NCI-H2081 (cell line): ENCODE measurements around the gene SPTB.

ENCODE experiments used
- DNase-seq, 2 experiments: peaks; one replicate each; lab custom pipeline; 2025; lab: John Stamatoyannopoulos, UW

SPTB gene

DNA sequence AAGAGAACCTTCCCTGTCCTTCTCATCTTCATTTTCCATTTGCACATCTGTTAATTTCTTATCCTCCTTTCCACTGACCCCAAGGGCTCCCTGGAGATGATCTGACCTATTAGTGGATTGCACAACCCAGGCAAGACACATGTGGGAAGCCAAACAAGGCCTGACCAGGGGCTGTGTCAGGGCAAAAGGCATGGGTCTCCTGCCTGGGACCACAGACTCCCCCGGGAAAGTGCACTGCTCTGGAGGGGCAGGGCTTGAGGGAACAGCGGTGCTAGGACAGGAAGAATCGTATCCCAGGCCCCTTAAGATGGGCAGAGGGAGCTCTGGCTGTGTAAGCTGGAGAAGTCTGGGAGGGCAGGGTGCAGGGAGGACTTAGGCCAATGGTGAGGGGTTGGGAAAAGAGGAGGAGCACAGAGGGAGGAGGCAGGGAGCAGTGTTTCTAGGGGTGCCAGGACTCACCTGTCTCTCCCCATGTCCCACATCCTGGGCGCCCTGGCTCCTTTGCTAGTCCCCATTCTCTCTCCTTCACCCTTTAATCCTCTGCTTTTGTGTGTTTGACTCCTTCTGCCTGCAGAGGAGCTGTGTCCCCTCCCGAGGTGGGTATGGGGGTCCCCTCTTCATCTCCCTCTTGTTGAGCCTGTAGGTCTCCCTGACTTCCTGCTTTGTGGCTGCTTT lies 150.2 kb downstream of the SPTB start:
- no peak for DNase-seq

DNA sequence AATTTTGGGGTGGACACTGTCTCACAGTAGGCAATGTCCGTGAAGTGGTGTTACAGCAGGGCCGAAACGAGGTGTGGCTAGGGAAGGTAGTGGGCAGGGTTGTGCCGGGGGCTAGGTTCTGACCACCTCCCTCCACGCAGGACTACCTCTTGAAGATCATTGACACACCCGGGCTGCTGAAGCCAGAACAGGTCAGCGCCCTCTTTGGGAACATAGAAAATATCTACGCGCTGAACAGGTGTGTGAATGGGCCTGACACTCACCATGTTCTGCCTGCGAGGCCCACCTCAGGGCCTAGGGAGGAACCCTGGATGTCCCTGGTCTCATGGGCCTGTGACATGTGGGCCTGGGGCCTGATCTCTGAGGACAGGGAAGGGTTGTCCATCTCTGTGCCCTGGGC lies 150.9 kb downstream of the SPTB start:
- DNase-seq, result no peak

DNA sequence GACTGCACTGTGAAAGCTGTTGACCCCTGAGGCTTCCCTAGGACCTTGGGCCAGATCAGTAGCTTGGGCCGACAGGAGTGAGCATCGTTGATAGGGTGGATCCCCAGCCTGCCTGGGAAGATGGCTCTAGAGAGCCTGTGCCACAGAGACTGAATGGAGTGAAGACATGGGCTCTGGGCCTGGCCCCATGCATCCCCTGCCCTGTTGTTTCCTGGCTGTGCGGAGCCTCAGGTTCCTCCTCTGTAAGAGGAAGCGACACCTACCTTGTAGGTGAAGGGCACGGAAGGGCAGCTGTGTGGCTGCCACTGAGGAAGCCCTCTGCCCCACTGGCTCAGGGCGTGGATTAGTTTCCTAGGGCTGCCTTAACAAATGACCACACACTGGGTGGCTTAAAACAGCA lies 151.6 kb downstream of the SPTB start:
- no peak for DNase-seq

DNA sequence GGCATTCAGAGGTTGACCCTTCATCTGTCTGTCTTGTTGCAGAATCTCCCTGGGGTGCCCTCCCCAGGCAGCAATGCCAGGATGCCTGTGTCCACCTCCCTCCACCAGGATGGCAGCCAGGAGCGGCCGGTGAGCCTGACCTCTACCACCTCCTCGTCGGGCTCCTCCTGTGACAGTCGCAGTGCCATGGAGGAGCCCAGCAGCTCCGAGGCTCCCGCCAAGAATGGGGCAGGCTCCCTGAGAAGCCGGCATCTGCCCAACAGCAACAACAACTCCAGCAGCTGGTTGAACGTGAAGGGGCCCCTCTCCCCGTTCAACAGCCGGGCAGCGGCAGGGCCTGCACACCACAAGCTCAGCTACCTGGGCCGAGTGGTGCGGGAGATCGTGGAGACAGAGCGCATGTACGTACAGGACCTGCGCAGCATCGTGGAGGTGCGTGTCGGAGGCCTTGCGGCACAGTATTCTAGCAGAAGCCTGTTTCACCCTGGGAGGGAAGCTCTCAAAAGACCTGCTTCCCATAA lies 152.1 kb downstream of the SPTB start:
- no peak for DNase-seq

DNA sequence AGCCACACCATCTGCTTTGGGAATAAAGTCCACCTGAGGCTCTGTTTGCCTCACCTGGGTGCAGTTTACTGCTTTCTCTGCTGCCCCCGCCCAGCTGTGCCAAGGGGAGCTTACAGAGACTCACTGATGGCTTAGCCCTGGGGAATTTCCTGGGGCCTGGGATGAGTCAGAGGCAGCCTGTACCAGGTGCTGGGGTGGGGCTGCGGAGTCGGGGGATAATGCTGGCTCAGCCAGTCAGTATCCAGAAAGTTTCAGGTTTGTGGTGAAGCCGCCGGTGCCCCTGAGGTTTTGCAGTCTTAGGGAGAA lies 153.2 kb downstream of the SPTB start:
- DNase-seq, result peak; percentile 45 to 72

DNA sequence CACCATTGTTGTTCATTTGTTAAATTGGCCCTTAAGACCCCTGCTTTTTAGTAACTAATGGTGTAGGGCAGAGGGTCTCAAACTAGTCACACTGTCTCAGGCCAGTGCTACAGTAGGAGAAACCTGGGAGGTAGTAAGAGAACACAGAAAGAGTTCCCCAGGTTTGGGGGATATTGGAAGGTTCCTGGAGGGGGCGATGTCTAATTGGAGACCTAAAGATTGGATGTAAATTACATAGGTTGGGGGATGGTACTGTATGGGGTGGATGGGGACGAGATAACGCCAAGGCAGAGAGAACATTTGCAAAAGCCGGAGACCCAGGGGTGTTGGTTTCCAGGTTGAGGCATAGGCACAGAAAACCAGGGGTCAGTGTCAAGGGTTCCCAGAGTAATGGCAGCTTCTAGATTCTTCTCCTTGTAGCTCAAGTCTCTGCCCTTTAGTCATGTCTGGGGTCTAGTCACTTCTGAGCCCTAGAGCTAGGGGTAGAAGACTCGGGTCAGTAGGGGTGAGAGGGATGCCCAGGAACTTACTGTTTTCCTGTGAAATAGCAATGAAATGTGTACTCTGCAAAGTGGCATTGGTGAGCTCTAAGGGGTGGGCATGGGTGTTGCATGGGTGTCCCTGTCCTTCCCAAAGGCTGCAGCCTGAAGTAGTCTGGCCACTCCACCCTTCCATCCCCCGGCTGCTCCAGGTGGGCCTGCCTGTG lies 153.7 kb downstream of the SPTB start:
- no peak for DNase-seq

DNA sequence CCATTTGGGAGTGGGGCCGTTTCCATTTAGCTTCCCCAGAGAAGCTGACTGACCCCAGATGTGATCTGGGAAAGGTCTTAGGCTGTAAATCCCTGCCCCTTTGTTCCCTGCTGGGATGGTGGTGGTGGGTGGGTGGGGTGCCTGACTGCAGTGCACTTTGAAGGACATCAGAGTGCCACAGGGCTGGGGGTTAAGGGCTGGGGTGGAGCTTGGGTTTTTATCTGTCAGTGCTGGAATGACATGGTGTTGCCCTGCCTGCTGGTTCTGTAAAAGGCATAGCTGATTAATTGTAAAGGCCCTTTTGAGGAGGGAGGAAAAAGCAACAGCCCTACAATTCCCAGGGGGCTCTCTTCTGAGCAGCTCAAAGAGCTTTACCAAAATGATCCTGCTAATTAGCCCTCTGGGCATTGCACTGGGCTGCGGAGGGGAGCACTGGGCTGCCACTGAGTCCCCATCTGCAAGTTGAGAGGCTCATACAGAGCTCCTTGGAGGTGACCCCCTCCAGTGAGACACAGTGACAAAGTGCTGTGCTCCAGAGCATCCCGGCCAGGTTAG lies 154.4 kb downstream of the SPTB start:
- no peak for DNase-seq

DNA sequence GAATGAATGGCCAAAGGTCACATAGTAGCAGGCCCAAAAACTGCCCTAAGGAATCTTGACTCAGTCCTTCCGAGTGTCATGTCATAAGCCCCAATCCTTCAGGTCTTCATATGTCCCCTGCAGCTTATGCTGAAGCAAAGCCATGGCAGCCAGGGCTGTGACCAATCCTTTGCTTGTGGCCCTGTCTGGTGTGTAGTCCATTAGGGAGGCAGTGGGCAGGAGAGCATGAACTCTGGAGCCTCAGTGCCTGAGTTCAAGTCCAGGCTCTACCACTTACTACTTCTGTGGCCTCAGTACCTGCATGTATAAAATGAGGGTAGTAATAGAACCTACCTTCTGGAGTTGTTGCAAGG lies 155.2 kb downstream of the SPTB start:
- DNase-seq, result no peak

DNA sequence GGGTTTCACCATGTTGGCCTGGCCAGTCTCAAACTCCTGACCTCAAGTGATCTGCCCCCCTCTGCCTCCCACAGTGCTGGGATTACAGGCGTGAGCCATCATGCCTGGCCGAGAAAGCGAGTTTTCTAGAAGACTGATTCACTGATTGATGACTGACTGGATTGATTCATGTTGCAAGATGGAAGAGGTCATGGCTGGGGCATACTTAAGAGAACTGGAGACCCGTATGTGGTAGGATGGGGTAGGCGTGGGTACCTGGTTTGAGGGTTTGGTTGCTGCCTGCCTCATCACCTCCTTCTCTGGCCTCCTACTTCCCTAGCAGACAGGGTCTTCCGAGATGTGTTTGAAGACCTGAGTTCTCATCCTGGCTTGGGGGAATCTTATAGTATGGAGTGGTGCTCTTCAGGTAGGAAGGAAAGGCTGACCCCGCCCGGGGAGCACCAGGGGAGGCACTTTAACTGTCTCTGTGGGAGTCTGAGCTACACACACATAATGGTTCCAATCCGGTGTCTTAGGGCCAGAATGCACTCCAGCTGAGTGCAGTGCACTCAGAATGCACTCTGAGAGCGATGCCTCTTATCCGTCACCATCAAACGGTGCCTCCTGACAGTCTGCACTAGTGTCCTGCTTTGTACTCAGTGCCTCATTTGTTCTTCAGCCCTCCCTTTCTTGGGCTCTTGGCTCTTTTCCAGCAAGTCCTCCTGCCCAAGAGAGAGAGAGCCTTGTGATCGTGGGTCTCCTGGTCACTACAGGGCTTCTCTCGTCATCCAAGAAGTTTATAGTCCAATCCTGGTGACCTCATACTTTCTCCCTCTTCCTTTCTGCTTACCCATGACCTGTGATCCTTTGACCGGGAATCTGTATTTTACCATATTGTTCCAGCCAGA lies 155.8 kb downstream of the SPTB start:
- no peak for DNase-seq

DNA sequence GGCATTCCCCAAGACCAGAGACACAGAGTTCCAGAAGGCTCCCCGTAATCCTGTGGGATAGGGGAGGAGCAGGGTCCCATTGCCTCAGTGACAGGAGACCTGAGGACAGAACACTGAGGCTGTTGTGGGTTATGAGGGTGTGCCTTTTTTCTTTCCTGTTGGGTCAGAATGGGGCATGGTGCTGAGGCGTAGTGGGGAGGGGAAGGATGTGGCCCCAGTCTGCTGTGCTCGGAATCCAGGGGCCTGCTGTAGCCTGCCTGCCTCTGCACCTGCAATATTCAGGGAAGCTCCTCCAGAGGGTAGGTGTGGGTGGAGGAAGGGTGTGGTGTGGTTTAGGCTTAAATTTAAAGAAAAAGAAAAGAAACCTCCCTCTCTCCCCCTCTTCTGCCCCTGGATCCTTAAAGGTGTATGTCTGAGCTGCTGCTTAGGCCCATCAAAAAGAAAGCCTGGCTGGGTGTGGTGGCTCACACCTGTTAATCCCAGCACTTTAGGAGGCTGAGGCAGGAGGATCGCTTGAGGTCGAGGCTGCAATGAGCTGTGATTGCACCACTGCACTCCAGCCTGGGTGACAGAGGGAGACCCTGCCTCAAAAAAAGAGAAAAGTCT lies 156.8 kb downstream of the SPTB start:
- no peak for DNase-seq

DNA sequence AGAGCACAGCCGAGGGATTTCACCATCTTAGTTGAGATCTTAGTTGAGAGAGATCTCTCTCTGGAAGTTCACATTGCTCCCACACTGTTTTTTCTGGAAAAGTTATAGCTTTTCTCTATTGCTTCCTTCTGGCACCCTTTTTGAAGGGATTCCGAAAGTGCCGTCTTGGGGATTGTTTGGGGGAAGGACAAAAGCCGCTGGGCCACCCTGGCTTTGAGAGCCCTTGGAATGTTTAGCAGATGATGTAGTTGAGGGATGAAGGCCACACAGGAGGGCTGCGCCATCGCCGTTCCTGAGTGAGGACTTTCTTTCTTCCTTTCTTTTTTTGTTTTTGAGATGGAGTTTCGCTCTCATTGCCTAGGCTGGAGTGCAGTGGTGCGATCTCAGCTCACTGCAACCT lies 157.8 kb downstream of the SPTB start:
- DNase-seq, result no peak

DNA sequence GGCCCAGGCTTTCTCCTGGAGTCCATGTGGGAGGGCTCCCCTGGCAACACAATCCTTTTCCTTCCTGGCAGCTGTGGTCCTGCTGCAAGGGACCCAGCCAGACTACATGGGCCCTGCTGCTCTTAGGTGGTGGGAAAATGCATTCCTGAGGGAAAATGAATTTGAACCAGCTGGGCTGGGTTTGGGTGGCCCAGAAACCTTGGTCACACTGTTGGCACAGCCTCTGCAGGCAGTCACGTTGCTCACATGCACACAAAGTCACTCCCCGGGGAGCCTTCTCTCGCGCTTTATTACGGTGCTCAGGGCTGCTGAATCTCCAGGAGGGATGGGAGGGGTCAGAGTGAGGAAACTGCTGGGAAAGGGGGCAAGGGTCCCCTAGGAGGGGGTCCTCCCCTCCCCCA lies 158.3 kb downstream of the SPTB start:
- DNase-seq, result peak in 1 of 2 experiments; percentile 16

DNA sequence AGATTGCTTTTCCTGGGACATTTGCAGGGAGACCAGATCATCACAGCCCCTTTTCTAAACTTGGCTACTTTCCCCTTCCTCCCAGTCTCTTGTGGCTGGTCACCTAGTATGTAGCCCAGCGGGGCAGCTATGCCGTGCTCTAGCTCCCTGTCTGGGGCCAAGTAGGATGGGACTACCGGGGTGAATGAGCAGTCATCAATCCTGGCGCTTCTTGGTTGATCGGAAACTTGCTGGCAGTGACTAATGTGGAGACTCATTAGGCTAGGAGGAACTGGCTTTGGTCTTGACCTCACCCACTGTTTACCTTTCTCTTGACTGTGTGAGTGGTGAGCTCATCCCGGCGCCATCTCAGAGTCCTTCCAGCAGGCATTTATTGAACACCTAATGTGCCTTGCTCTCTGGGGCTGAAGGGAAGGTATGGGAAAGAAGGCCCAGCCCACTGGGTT lies 159.6 kb downstream of the SPTB start:
- no peak for DNase-seq

DNA sequence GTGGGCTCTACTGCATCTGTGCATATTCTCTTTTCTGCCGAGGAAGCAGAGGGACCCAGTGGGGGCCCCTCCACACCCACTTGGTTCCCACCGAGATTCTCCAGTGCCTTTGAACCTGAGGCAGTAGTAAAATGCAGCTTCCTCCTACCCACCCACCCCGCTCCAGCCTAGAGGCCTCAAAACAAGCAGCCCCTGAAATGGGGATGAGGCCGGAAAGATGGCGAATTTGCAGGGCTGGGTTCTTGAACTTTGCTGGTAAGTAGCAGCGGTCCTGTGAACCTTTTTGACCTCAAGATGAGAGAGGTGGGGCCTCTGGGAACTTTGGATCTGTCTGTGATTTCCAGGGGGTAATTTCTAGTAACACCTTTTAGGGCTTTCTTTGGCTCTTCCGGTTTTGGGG lies 160.1 kb downstream of the SPTB start:
- DNase-seq, result no peak

DNA sequence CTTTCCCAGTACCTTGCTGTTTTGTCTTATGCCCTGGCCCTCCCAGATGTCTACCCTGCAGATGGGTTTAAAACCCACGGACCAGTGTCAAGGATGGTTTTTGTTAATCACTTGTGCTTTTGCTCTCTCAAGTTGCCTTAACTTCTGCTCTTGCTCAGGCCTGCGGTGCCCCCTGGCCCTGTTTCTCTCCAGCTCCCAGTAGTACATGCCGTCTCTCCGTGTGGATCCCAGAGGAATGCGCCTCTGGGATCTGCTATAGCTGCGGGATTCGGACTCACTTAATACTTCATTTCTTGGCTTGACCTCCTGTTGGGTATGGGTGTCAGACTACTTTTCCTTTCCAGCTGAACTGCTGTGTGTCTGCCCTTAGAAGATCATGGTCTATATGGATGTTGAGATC lies 160.9 kb downstream of the SPTB start:
- no peak for DNase-seq

DNA sequence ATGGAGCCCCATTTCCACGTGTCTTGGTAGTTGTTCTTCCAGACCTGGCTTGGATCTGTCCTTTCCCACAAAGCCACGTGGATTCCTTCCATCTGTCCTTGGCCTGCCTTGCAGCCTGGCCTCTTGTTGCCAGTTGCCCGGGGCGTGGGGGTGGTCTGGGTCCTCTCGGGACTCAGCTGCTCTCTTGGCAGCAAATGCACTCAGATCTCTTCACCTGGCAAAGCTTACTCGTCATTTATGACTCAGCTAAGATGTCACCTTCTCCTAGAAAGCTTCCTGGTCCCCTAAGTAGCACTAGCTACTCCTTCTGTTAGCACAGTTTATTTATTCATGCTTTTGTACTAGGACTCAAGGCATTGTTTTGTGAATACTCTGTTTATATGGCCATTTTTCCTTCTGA lies 161.8 kb downstream of the SPTB start:
- DNase-seq, result no peak

DNA sequence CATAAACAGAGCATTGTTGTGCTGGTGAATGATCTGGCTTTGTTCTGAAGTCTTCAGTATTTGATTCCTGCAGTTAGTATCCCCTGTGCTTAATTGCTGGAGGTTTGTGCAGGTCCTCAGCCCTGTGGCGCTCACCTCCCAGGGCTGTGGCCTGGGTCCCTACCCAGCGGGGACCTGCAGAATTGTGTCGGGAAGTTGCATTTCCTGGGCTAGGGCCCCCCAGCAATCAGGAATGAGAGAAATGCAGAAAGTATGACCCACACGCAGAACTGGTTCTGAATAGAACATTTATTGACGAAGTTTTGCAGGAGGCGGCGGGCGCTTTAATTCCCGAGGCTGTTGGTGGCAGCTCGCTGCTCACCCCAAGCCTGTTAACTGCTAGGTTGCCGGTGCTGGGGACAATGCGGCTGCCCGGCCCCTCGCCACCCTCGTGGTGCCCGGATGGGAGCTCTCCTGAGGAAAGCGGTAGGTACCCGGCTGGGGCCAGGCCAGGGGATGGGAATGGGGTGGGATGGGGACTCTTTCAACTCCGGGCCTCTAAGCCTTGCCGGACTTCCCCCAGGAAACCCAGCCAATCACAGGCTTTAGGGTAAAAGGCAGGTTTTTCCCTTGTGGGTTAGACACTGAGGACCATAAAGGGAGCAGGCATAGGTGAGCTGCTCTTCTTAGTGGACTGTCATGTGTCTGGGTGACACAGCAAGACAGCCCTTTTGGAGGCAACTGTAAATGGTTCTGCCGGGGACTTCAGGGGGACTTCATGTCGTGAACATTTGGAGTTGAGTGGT lies 163.9 kb downstream of the SPTB start:
- no peak for DNase-seq

DNA sequence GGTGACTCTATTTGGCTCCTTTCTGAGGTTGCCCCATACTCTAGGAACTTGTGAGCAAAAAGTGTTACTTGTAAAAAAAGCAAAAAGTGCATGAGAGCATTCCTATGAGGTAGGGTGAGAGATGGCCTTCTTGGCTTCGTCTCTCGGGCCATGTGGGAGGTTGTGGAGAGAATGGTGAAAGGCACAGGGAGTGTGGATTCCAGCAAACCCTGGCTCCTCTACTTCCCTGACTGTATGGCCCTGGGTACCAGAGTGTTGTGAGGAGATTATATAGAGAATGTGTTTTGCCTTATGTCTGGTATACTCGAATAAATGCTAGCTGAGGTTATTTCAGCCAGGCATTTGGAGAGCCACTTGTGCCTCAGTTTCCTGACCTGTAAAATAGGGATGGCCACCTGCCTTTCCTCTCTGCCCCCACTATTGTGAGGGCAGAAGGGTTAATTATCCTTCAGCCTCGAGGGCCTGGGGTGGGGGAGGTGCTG lies 164.5 kb downstream of the SPTB start:
- no peak for DNase-seq

DNA sequence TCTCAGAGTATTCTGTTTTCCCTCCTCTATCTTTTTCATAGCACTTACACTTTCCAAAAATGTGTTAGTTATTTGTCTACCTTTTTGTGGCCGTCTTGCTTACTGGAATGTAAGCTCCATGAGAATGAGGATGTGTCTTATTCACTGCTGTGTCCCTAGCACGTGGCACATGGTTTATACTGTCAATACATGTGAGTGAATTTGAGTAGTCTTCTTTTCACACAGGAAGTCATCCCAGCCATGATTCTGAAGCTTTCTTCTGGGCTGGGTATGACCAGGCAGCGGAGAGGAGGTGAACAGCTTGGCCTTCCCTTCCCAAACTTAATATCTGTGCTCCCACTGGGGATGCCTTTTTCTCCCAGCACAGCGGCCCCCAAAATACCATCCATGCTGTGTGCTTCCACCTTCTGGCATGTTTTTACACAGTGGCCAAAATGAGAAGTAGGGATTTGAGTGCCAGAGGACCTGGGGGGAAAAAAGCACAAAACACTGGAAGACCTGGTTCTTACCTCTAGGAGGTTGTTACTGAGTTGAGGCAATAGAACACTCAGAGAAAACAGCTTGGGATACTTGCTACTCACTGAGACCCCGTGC lies 165.2 kb downstream of the SPTB start:
- DNase-seq, result no peak

DNA sequence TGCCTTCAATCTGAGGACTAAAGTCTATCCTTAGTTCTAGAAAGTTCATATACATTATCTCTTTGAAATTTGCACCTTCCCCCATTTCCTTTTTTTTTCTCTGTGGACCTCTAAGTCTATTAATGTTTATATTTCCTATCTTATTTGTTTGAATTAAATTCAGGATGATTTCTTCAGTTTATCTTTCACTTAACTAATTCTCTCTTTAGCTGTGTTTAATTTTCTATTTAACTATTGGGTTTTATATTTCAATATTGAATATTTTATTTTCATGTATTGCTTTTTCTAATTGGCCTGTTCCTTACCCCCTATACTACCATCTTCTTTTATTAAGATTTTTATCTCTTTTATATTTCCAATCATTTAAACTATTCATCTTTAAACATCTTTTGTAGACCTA lies 166.0 kb downstream of the SPTB start:
- DNase-seq, result no peak

DNA sequence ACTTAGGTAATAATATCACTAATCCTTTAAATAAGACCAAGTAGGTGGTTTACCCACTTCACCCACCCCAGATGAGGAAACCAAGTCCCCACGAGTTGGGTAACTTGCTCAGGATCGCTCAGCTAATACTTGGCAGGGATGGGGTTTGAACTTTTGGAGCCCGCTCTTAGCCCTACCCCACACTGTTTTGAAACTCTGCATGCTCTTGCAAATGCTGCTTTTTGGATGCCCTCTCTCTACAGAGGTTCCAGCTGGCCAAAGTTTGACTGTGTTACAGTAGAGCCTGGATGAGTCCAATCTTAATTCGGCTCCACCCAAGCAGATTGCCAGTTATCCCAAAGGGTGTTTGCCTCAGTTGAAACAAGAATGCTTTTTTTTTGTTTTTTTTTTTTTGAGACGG lies 168.7 kb downstream of the SPTB start:
- DNase-seq, result no peak
